ENCODE data around the gene ECM2.

ECM2 gene

DNA sequence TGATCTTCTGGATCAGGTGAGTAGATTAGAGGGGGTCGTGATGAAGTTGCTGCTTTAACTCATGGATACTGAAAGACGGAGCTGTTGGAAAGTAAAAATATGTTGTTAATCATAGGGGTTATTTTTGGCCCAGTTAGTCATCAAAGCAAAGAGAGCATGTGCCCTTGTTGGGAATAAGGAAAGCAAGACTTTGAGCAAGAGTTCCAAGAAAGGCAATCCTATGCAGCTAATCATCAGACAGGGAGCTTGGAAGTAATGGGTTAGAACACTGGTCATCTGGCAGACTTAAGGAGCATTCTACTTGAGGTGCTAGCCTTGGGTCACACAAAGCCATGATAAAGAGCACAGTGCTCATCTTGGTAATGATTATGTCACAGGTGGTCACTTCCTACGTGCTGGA lies 71.8 kb downstream of the ECM2 start:
- DNase-seq (ENCODE audit: low spot score) = no peak

DNA sequence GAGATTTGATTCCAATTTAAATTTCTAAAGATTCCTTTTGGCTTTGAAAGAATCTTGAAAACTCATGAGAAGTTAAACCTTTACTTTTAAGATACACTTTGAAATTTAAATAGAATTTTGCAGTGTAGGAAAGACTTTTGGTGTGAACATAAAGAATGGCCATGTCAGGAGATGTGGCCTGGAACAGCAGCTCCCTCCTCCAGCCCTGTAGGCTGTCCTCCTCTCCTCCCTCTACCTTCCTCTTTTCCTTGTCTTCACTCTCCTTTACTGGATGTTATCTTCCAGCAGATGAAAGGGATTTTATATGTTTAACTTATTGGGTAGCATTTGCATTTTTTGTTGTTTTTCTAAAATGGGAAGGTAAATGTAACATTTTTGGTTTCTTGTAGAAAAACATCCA lies 72.4 kb downstream of the ECM2 start:
- no peak for DNase-seq (ENCODE audit: low spot score)

DNA sequence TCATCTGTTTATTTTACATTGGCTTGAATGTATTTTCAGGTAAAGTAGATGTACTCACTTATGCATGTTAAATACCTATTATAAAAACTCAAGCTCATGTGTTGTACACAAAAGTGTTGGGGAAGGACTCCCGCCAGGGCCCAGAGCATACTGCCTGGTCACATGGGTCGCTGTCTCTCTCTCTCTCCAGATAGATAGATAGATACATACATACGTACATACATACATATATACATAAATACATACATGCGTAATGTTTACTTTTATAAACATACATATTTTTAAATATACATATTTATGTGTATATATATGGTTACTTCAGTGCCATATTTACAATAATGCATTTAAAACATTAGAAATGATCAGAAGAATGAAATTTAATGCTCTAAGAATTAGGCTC lies 78.2 kb downstream of the ECM2 start:
- DNase-seq (ENCODE audit: low spot score) = no peak

DNA sequence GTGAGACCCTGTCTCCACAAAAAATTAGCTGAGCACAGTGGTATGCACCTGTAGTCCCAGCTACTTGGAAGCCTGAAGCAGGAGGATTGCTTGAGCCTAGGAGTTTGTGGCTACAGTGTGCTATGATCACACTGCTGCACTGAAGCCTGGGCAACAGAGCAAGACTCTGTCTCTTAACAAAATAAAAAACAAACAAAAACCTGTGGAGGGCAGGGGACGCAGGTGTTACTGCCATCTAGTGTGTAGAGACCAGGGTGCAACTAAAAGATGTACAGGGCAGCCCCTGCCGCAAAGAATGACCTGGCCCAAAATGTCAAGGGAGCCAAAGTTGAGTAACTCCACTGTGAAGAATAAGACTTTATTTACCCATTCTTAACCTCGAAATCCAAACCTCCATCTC lies 80.6 kb downstream of the ECM2 start:
- no peak for DNase-seq (ENCODE audit: low spot score)

DNA sequence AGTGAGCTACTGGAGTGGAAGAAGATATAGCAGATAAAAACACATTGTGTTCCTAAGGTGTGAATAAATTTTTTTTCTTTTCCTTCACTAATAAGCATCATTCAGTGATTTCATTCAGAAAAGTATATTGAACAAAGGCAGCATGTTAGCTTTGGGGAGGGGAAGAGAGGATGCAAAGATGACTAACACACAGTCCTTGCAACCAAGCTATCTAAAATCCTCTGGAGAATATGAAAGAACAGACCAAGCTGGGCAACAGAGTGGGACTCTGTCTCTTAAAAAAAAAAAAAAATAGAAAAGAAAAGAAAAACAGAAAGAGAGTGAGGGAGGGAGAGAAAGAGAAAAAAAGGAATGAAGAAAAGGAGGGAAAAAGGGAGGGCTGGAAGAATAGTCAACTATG lies 89.3 kb downstream of the ECM2 start:
- DNase-seq (ENCODE audit: low spot score) = no peak

Data from CD4-positive, alpha-beta T cell treated with Interleukin-2 at 100 ng/mL for 4 hours (primary cell).